K562 (cell line): ENCODE results near the gene EHD2. TPM values are rescaled to one million over a fixed set of nuclear protein-coding genes. Genes with fewer than 3 reads are reported as not detected.
A peak's percentile ranks its signal among the peaks of the same experiment; 100 is the strongest.

Source experiments
- HMG20A ChIP-seq: fragments of 450-650 bp; formaldehyde crosslinking; conservative IDR thresholded peaks from 2 replicates; pipeline ENCODE4 v1.4.0; 2020; ENCODE audit warnings: mild to moderate bottlenecking, mixed read lengths
- HNRNPH1 ChIP-seq: fragments of 200-400 bp; formaldehyde crosslinking; optimal IDR thresholded peaks from 2 replicates; pipeline ENCODE3; 2017; ENCODE audit warnings: low read depth, mild to moderate bottlenecking, low read length, moderate library complexity
- ILK ChIP-seq: fragments of 450-650 bp; IDR thresholded peaks from 2 replicates; pipeline ENCODE4 v1.6.1; 2016; ENCODE audit warnings: missing genetic modification characterization, low read depth, mild to moderate bottlenecking, missing compliant biosample characterization, moderate library complexity, borderline replicate concordance
- RHOXF2B ChIP-seq: fragments of 250-450 bp; sonication (Bioruptor Pico); conservative IDR thresholded peaks from 2 replicates; pipeline ENCODE4 v1.5.1; 2021
- RUNX1 ChIP-seq: sonication (generic); IDR thresholded peaks from 2 replicates; pipeline ENCODE4 v1.6.1; 2016; ENCODE audit warnings: antibody characterized with exemption, low read depth
- SETDB1 ChIP-seq: IDR thresholded peaks from one replicate; pipeline ENCODE4 v1.6.1; 2012; ENCODE audit warnings: low read length, control low read depth, inconsistent platforms
- polyA plus RNA-seq, 8 experiments: library from polyadenylated mRNA; depleted of rRNA in 4 of 8; stranded (reverse) in 5 of 8; unstranded in 3 of 8; fragments of >200 nt; fragmentation: Nextera tagmentation in 2 of 8; fragmentation: Illumina TruSeq in 1 of 8; extraction: Ambion mirVana in 2 of 8; extraction: Trizol in 1 of 8; gene quantifications; 2 replicates each; pipeline versions ENCODE4 v1.2.1 to v1.2.3, GENCODE V29; 2011 to 2014; ENCODE audit warnings: inconsistent platforms in 1 of 8, missing spikeins in 1 of 8
- total RNA-seq, 7 experiments: library from RNA; depleted of rRNA in 6 of 7; stranded (reverse); fragments of >200 nt in 6 of 7; fragmentation: Illumina TruSeq in 2 of 7; extraction: Trizol in 2 of 7; gene quantifications; 2 replicates each; pipeline versions ENCODE4 v1.2.1 to v1.2.3, GENCODE V29; 2011 to 2021; ENCODE audit warnings: low replicate concordance in 1 of 7
- TF ChIP-seq, protein P1 (sequence below): sonication (generic); formaldehyde crosslinking; IDR thresholded peaks from 2 replicates; pipeline ENCODE4 v1.8.0; 2022; ENCODE audit warnings: mild to moderate bottlenecking, missing genetic modification reagents, borderline replicate concordance
- TF ChIP-seq, protein P2 (sequence below): fragments of 200-400 bp; formaldehyde crosslinking; IDR thresholded peaks from 2 replicates; pipeline ENCODE4 v1.6.1; 2017; ENCODE audit warnings: mild to moderate bottlenecking, low read depth, low read length, moderate library complexity
- TF ChIP-seq, protein P3 (sequence below): IDR thresholded peaks from 3 replicates; pipeline ENCODE4 v1.6.1; 2011; ENCODE audit warnings: borderline replicate concordance, mild to moderate bottlenecking, moderate library complexity; ENCODE audit not compliant: insufficient read length; ENCODE audit errors: extremely low read depth
- TF ChIP-seq, protein P4 (sequence below): sonication (generic); formaldehyde crosslinking; IDR thresholded peaks from 2 replicates; pipeline ENCODE4 v1.8.0; 2023; ENCODE audit warnings: missing genetic modification reagents, mild to moderate bottlenecking, borderline replicate concordance
- TF ChIP-seq, protein P5 (sequence below): fragments of 250-450 bp; sonication (Bioruptor Pico); IDR thresholded peaks from 2 replicates; pipeline ENCODE4 v1.8.0; 2021; ENCODE audit warnings: borderline replicate concordance, mild to moderate bottlenecking, moderate library complexity; ENCODE audit not compliant: poor library complexity, severe bottlenecking

The EHD2 gene
- total and polyA plus RNA-seq, 9 of the 15 experiments (the other 6 are each of a cell fraction or from before 2014, with no cell fraction given): 1.7 to 32.2 (median 3.0) TPM

DNA sequence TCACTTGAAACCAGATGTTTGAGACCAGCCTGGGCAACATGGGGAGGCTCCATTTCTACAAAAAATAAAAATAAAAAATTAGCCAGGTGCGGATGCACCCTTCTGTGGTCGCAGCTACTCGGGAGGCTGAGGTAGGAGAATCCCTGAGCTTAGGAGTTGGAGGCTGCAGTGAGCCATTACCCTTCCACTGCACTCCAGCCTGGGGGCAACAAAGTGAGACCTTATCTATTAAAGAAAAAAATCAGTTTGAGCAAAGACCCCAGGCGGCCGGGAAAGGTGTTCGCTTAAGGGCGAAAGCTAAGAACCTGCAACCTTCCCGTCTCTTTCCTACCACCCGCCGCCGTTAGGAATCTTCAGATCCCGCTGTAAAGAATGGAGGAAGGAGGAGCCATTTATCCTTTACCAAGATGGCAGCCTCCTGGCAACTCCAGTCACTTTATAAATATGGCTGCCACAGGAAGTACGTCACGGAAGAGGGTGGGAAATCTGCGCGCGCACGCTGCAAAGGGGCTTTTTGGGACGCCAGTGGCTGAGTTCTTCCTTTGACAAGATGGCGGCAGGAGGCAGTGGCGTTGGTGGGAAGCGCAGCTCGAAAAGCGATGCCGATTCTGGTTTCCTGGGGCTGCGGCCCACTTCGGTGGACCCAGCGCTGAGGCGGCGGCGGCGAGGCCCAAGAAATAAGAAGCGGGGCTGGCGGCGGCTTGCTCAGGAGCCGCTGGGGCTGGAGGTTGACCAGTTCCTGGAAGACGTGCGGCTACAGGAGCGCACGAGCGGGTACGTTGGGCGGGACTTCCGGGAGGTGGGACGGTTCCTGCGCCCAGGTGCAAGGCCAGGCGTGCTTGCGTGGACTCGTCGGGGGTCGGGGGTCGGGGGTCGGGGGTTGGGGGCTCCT is 32.0 kb downstream of the EHD2 start, which contains the start of gene NOP53 (continued):
- TF ChIP-seq, protein P1, sequence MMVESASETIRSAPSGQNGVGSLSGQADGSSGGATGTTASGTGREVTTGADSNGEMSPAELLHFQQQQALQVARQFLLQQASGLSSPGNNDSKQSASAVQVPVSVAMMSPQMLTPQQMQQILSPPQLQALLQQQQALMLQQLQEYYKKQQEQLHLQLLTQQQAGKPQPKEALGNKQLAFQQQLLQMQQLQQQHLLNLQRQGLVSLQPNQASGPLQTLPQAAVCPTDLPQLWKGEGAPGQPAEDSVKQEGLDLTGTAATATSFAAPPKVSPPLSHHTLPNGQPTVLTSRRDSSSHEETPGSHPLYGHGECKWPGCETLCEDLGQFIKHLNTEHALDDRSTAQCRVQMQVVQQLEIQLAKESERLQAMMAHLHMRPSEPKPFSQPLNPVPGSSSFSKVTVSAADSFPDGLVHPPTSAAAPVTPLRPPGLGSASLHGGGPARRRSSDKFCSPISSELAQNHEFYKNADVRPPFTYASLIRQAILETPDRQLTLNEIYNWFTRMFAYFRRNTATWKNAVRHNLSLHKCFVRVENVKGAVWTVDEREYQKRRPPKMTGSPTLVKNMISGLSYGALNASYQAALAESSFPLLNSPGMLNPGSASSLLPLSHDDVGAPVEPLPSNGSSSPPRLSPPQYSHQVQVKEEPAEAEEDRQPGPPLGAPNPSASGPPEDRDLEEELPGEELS (CRISPR knock-in tag): no peak
- TF ChIP-seq, protein P2, sequence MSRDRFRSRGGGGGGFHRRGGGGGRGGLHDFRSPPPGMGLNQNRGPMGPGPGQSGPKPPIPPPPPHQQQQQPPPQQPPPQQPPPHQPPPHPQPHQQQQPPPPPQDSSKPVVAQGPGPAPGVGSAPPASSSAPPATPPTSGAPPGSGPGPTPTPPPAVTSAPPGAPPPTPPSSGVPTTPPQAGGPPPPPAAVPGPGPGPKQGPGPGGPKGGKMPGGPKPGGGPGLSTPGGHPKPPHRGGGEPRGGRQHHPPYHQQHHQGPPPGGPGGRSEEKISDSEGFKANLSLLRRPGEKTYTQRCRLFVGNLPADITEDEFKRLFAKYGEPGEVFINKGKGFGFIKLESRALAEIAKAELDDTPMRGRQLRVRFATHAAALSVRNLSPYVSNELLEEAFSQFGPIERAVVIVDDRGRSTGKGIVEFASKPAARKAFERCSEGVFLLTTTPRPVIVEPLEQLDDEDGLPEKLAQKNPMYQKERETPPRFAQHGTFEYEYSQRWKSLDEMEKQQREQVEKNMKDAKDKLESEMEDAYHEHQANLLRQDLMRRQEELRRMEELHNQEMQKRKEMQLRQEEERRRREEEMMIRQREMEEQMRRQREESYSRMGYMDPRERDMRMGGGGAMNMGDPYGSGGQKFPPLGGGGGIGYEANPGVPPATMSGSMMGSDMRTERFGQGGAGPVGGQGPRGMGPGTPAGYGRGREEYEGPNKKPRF: no peak
- TF ChIP-seq RUNX1 (no peak), ILK (tag) (no peak), SETDB1 (no peak), HNRNPH1 (no peak), RHOXF2B (no peak), HMG20A (no peak)
- TF ChIP-seq, protein P3, sequence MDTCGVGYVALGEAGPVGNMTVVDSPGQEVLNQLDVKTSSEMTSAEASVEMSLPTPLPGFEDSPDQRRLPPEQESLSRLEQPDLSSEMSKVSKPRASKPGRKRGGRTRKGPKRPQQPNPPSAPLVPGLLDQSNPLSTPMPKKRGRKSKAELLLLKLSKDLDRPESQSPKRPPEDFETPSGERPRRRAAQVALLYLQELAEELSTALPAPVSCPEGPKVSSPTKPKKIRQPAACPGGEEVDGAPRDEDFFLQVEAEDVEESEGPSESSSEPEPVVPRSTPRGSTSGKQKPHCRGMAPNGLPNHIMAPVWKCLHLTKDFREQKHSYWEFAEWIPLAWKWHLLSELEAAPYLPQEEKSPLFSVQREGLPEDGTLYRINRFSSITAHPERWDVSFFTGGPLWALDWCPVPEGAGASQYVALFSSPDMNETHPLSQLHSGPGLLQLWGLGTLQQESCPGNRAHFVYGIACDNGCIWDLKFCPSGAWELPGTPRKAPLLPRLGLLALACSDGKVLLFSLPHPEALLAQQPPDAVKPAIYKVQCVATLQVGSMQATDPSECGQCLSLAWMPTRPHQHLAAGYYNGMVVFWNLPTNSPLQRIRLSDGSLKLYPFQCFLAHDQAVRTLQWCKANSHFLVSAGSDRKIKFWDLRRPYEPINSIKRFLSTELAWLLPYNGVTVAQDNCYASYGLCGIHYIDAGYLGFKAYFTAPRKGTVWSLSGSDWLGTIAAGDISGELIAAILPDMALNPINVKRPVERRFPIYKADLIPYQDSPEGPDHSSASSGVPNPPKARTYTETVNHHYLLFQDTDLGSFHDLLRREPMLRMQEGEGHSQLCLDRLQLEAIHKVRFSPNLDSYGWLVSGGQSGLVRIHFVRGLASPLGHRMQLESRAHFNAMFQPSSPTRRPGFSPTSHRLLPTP: no peak
- TF ChIP-seq, protein P4, sequence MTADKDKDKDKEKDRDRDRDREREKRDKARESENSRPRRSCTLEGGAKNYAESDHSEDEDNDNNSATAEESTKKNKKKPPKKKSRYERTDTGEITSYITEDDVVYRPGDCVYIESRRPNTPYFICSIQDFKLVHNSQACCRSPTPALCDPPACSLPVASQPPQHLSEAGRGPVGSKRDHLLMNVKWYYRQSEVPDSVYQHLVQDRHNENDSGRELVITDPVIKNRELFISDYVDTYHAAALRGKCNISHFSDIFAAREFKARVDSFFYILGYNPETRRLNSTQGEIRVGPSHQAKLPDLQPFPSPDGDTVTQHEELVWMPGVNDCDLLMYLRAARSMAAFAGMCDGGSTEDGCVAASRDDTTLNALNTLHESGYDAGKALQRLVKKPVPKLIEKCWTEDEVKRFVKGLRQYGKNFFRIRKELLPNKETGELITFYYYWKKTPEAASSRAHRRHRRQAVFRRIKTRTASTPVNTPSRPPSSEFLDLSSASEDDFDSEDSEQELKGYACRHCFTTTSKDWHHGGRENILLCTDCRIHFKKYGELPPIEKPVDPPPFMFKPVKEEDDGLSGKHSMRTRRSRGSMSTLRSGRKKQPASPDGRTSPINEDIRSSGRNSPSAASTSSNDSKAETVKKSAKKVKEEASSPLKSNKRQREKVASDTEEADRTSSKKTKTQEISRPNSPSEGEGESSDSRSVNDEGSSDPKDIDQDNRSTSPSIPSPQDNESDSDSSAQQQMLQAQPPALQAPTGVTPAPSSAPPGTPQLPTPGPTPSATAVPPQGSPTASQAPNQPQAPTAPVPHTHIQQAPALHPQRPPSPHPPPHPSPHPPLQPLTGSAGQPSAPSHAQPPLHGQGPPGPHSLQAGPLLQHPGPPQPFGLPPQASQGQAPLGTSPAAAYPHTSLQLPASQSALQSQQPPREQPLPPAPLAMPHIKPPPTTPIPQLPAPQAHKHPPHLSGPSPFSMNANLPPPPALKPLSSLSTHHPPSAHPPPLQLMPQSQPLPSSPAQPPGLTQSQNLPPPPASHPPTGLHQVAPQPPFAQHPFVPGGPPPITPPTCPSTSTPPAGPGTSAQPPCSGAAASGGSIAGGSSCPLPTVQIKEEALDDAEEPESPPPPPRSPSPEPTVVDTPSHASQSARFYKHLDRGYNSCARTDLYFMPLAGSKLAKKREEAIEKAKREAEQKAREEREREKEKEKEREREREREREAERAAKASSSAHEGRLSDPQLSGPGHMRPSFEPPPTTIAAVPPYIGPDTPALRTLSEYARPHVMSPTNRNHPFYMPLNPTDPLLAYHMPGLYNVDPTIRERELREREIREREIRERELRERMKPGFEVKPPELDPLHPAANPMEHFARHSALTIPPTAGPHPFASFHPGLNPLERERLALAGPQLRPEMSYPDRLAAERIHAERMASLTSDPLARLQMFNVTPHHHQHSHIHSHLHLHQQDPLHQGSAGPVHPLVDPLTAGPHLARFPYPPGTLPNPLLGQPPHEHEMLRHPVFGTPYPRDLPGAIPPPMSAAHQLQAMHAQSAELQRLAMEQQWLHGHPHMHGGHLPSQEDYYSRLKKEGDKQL (CRISPR knock-in tag): no peak
- TF ChIP-seq, protein P5, sequence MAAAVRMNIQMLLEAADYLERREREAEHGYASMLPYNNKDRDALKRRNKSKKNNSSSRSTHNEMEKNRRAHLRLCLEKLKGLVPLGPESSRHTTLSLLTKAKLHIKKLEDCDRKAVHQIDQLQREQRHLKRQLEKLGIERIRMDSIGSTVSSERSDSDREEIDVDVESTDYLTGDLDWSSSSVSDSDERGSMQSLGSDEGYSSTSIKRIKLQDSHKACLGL (CRISPR knock-in tag): peak; percentile 52
